GM23338 (cell line): ENCODE measurements around the gene UCHL1. TPM values are rescaled to one million over a fixed set of nuclear protein-coding genes. Genes with fewer than 3 reads are reported as not detected.

Experiments
- CREB1 ChIP-seq: fragments of 250-450 bp; sonication (Bioruptor Pico); IDR thresholded peaks from 2 replicates; pipeline ENCODE4 v1.5.0; 2020; ENCODE audit warnings: low read depth, mild to moderate bottlenecking, moderate library complexity
- EZH2 ChIP-seq: fragments of 200-600 bp; sonication (generic); IDR thresholded peaks from one replicate; pipeline ENCODE4 v1.8.0; 2017; ENCODE audit warnings: antibody characterized with exemption, mild to moderate bottlenecking, low read depth; ENCODE audit not compliant: unreplicated experiment
- EZH2phosphoT487 ChIP-seq: fragments of 200-600 bp; sonication (generic); IDR thresholded peaks from one replicate; pipeline ENCODE4 v1.8.1; 2018; ENCODE audit warnings: antibody characterized with exemption; ENCODE audit not compliant: unreplicated experiment
- ZNF331 ChIP-seq: fragments of 250-450 bp; sonication (Bioruptor Pico); IDR thresholded peaks from 2 replicates; pipeline ENCODE4 v1.5.0; 2020; ENCODE audit warnings: low read depth, mild to moderate bottlenecking, moderate library complexity
- polyA plus RNA-seq: library from polyadenylated mRNA; unstranded; fragments of >200 nt; fragmentation: Nextera tagmentation; extraction: Ambion mirVana; gene quantifications from 2 replicates; pipeline ENCODE4 v1.2.1, GENCODE V29; 2016
- total RNA-seq: library from RNA; depleted of rRNA; stranded (reverse); fragments of >200 nt; shearing (Covaris generic); gene quantifications from 2 replicates; pipeline ENCODE4 v1.2.3, GENCODE V29; 2014
- TF ChIP-seq, protein P1 (sequence below): fragments of 250-450 bp; sonication (Bioruptor Pico); IDR thresholded peaks from 2 replicates; pipeline ENCODE4 v1.5.0; 2020; ENCODE audit warnings: mild to moderate bottlenecking, moderate library complexity
- TF ChIP-seq, protein P2 (sequence below): IDR thresholded peaks from 2 replicates; pipeline ENCODE4 v1.6.1; 2016; ENCODE audit warnings: antibody characterized with exemption
- TF ChIP-seq, protein P3 (sequence below): IDR thresholded peaks from one replicate; pipeline ENCODE4 v1.6.1; 2018; ENCODE audit warnings: antibody characterized with exemption; ENCODE audit not compliant: unreplicated experiment
- TF ChIP-seq, protein P4 (sequence below), 2 experiments: fragments of 200-600 bp in 1 of 2; sonication (generic) in 1 of 2; conservative IDR thresholded peaks; 2 replicates each; pipeline versions ENCODE4 v1.5.1 to v1.6.1; 2016 to 2017; ENCODE audit warnings: antibody characterized with exemption in 2 of 2, low read depth in 2 of 2, mild to moderate bottlenecking in 2 of 2, moderate library complexity in 1 of 2

Gene UCHL1
- total and polyA plus RNA-seq, 2 experiments from 2014 or later, result 998 to 1,758 TPM

DNA sequence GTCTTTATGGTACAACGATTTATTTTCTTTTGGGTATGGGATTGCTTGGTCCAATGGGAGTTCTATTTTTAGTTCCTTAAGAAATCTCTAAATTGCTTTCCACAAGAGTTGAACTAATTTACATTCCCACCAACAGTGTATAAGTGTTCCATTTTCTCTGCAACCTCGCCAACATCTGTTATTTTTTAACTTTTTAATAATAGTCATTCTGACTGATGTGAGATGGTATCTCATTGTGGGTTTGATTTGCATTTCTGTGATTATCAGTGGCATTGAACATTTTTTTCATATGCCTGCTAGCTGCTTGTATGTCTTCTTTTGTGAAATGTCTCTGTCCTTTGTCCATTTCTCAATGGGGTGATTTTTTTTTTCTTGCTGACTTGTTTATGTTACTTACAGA lies 42.8 kb downstream of the UCHL1 start (continued):
- TF ChIP-seq, protein P1, sequence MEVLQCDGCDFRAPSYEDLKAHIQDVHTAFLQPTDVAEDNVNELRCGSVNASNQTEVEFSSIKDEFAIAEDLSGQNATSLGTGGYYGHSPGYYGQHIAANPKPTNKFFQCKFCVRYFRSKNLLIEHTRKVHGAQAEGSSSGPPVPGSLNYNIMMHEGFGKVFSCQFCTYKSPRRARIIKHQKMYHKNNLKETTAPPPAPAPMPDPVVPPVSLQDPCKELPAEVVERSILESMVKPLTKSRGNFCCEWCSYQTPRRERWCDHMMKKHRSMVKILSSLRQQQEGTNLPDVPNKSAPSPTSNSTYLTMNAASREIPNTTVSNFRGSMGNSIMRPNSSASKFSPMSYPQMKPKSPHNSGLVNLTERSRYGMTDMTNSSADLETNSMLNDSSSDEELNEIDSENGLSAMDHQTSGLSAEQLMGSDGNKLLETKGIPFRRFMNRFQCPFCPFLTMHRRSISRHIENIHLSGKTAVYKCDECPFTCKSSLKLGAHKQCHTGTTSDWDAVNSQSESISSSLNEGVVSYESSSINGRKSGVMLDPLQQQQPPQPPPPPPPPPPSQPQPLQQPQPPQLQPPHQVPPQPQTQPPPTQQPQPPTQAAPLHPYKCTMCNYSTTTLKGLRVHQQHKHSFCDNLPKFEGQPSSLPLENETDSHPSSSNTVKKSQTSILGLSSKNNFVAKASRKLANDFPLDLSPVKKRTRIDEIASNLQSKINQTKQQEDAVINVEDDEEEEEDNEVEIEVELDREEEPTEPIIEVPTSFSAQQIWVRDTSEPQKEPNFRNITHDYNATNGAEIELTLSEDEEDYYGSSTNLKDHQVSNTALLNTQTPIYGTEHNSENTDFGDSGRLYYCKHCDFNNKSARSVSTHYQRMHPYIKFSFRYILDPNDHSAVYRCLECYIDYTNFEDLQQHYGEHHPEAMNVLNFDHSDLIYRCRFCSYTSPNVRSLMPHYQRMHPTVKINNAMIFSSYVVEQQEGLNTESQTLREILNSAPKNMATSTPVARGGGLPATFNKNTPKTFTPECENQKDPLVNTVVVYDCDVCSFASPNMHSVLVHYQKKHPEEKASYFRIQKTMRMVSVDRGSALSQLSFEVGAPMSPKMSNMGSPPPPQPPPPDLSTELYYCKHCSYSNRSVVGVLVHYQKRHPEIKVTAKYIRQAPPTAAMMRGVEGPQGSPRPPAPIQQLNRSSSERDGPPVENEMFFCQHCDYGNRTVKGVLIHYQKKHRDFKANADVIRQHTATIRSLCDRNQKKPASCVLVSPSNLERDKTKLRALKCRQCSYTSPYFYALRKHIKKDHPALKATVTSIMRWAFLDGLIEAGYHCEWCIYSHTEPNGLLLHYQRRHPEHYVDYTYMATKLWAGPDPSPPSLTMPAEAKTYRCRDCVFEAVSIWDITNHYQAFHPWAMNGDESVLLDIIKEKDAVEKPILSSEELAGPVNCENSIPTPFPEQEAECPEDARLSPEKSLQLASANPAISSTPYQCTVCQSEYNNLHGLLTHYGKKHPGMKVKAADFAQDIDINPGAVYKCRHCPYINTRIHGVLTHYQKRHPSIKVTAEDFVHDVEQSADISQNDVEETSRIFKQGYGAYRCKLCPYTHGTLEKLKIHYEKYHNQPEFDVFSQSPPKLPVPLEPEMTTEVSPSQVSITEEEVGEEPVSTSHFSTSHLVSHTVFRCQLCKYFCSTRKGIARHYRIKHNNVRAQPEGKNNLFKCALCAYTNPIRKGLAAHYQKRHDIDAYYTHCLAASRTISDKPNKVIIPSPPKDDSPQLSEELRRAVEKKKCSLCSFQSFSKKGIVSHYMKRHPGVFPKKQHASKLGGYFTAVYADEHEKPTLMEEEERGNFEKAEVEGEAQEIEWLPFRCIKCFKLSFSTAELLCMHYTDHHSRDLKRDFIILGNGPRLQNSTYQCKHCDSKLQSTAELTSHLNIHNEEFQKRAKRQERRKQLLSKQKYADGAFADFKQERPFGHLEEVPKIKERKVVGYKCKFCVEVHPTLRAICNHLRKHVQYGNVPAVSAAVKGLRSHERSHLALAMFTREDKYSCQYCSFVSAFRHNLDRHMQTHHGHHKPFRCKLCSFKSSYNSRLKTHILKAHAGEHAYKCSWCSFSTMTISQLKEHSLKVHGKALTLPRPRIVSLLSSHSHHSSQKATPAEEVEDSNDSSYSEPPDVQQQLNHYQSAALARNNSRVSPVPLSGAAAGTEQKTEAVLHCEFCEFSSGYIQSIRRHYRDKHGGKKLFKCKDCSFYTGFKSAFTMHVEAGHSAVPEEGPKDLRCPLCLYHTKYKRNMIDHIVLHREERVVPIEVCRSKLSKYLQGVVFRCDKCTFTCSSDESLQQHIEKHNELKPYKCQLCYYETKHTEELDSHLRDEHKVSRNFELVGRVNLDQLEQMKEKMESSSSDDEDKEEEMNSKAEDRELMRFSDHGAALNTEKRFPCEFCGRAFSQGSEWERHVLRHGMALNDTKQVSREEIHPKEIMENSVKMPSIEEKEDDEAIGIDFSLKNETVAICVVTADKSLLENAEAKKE (CRISPR knock-in tag), result no peak
- TF ChIP-seq ZNF331 (CRISPR knock-in tag) (no peak), CREB1 (CRISPR knock-in tag) (no peak), EZH2 (no peak), EZH2phosphoT487 (no peak)
- TF ChIP-seq, protein P2, sequence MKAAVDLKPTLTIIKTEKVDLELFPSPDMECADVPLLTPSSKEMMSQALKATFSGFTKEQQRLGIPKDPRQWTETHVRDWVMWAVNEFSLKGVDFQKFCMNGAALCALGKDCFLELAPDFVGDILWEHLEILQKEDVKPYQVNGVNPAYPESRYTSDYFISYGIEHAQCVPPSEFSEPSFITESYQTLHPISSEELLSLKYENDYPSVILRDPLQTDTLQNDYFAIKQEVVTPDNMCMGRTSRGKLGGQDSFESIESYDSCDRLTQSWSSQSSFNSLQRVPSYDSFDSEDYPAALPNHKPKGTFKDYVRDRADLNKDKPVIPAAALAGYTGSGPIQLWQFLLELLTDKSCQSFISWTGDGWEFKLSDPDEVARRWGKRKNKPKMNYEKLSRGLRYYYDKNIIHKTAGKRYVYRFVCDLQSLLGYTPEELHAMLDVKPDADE, result no peak
- TF ChIP-seq, protein P3, sequence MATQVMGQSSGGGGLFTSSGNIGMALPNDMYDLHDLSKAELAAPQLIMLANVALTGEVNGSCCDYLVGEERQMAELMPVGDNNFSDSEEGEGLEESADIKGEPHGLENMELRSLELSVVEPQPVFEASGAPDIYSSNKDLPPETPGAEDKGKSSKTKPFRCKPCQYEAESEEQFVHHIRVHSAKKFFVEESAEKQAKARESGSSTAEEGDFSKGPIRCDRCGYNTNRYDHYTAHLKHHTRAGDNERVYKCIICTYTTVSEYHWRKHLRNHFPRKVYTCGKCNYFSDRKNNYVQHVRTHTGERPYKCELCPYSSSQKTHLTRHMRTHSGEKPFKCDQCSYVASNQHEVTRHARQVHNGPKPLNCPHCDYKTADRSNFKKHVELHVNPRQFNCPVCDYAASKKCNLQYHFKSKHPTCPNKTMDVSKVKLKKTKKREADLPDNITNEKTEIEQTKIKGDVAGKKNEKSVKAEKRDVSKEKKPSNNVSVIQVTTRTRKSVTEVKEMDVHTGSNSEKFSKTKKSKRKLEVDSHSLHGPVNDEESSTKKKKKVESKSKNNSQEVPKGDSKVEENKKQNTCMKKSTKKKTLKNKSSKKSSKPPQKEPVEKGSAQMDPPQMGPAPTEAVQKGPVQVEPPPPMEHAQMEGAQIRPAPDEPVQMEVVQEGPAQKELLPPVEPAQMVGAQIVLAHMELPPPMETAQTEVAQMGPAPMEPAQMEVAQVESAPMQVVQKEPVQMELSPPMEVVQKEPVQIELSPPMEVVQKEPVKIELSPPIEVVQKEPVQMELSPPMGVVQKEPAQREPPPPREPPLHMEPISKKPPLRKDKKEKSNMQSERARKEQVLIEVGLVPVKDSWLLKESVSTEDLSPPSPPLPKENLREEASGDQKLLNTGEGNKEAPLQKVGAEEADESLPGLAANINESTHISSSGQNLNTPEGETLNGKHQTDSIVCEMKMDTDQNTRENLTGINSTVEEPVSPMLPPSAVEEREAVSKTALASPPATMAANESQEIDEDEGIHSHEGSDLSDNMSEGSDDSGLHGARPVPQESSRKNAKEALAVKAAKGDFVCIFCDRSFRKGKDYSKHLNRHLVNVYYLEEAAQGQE, result no peak
- TF ChIP-seq, protein P4, sequence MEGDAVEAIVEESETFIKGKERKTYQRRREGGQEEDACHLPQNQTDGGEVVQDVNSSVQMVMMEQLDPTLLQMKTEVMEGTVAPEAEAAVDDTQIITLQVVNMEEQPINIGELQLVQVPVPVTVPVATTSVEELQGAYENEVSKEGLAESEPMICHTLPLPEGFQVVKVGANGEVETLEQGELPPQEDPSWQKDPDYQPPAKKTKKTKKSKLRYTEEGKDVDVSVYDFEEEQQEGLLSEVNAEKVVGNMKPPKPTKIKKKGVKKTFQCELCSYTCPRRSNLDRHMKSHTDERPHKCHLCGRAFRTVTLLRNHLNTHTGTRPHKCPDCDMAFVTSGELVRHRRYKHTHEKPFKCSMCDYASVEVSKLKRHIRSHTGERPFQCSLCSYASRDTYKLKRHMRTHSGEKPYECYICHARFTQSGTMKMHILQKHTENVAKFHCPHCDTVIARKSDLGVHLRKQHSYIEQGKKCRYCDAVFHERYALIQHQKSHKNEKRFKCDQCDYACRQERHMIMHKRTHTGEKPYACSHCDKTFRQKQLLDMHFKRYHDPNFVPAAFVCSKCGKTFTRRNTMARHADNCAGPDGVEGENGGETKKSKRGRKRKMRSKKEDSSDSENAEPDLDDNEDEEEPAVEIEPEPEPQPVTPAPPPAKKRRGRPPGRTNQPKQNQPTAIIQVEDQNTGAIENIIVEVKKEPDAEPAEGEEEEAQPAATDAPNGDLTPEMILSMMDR (conservative IDR thresholded peaks at IDR 0.05; ENCODE audit: low read depth in 2 of 2), result no peak
